ENCODE measurements around the gene DNAI1.

DNAI1 gene

GRCh38 chr9:34559624-34560455 lies 101.2 kb downstream of the DNAI1 start:
- no peak overlapping the region for H3K4me3 ChIP-seq (ENCODE audit: low read depth, low read length)
- TF ChIP-seq CTCF (IDR thresholded peaks at IDR 0.05; ENCODE audit: low read depth, low read length, missing control alignments): no peak
- DNase-seq (ENCODE audit: low read depth): no peak

GRCh38 chr9:34560599-34561214 lies 102.1 kb downstream of the DNAI1 start:
- no peak for DNase-seq (ENCODE audit: low read depth)
- TF ChIP-seq CTCF (IDR thresholded peaks at IDR 0.05; ENCODE audit: low read depth, low read length, missing control alignments): no peak

GRCh38 chr9:34562135-34562745 lies 103.6 kb downstream of the DNAI1 start:
- TF ChIP-seq CTCF (IDR thresholded peaks at IDR 0.05; ENCODE audit: low read depth, low read length, missing control alignments): peak; percentile 80
- H3K4me3 ChIP-seq (ENCODE audit: low read depth, low read length): no peak overlapping the region
- DNase-seq (ENCODE audit: low read depth): no peak

More at GRCh38 chr9:34560599-34561214, 102.1 kb downstream of the DNAI1 start:
- no peak overlapping the region for H3K4me3 ChIP-seq (ENCODE audit: low read depth, low read length)

GRCh38 chr9:34563262-34563661 lies 104.7 kb downstream of the DNAI1 start:
- no peak overlapping the region for H3K4me3 ChIP-seq (ENCODE audit: low read depth, low read length)
- DNase-seq (ENCODE audit: low read depth): no peak
- TF ChIP-seq CTCF (IDR thresholded peaks at IDR 0.05; ENCODE audit: low read depth, low read length, missing control alignments): no peak

GRCh38 chr9:34564617-34565016 lies 106.0 kb downstream of the DNAI1 start:
- no peak for TF ChIP-seq CTCF (IDR thresholded peaks at IDR 0.05; ENCODE audit: low read depth, low read length, missing control alignments)
- no peak for DNase-seq (ENCODE audit: low read depth)
- H3K4me3 ChIP-seq (ENCODE audit: low read depth, low read length): no peak overlapping the region

- no peak for TF ChIP-seq CTCF (IDR thresholded peaks at IDR 0.05; ENCODE audit: low read depth, low read length, missing control alignments)
These were observed 107.3 kb downstream of the DNAI1 start for GRCh38 chr9:34565856-34566255.

More at GRCh38 chr9:34565856-34566255, 107.3 kb downstream of the DNAI1 start:
- no peak overlapping the region for H3K4me3 ChIP-seq (ENCODE audit: low read depth, low read length)
- DNase-seq (ENCODE audit: low read depth): no peak
